HG03342 (cell line): ENCODE data around the gene YBX2.
A peak's percentile ranks its signal among the peaks of the same experiment; 100 is the strongest.
"Not testable (repeated sequence)": the region's sequence is repeated elsewhere in the genome, so short reads cannot be mapped to it uniquely, and the experiment has no call there.

ENCODE experiments used
- ATAC-seq: cut with Tn5 transposase; IDR thresholded peaks from one replicate; pipeline ENCODE4 v1.9.1; 2021; ENCODE audit warnings: mild to moderate bottlenecking, moderate library complexity; ENCODE audit not compliant: unreplicated experiment

The YBX2 gene

DNA sequence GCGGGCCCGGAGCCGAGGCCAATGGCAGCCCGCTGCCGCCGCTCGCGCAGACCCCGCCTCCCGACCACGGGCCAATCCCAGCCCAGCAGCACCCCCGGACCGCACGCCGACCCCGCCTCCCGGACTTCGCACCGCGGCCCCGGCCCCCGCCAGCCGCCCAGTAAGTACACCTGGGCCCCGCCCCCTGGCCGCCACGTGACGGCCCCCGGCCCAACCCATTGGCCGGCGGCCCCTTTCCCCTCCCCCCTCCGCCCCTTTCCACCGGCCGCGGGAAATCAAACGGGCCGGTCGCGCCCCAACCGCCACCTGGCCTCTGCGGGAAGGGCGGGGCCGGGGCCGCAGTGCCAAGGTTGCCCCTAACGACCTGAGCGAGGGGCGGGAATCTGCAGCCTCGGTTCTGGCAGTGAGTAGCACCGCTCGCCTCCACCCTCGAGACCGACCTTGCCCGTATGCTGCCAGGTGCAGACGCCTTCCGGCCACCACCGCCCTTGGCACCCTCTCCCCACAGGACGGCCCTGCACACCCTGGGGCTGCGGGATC, at the start of gene YBX2:
YBX2 (minus strand) TSS at position 26 of the 540 bp plus-strand sequence. CDS start 139 bp downstream, outside the sequence.
- no peak for ATAC-seq

DNA sequence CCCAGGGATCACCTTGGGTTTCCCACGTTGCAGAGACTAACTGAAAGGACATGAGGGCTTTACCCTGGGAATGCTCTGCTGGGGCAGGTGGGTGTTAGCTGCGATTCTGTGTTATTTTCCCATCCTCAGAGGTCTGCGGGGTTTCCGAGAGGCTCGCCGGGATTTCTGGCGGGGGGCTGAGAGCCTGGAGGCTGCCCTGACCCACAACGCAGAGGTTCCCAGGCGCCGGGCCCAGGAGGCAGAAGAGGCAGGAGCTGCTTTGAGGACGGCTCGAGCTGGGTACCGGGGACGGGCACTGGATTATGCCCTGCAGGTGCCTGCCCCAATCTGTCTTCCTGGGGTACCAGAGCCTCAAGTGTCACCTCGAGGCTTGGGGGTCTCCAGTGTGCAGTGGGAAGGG, 48.8 kb upstream of the YBX2 start:
- no peak for ATAC-seq

DNA sequence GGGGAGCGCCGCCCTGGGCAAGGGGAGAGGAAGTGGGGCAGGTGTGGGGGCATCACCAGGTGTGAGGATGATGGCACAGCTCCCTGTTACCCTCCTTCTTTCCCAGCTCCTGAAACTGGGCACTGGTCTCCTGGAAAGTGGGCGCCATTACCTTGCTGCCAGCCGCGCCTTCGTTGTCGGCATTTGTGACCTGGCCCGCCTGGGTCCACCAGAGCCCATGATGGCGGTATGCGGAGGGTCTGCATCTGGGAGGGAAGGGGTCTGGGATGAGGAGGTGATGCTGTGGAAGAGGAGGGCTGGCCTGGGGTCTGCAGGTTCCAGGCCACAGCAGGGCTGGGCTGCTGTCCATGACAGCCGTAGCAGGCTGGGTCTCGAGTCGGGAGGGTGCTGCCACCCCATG, 47.4 kb upstream of the YBX2 start:
- ATAC-seq, result no peak

DNA sequence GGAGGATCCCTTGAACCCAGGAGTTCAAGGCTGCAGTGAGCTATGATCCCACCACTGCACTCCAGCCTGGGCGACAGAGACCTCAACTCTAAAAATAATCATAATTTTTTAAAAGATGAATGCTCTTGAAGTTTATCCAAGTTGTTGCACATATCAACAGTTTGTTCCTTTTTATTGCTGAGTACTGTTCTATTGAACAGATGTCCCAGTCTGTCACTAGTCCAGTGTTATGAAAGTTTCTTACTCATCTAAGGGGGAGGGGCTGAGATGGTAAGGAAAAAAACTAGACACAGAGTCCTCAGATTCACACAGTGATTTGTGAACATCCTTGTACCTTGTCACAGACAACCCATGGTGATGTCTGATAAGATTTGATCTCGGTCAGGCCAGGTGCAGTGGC, 45.7 kb upstream of the YBX2 start:
- ATAC-seq, result no peak

DNA sequence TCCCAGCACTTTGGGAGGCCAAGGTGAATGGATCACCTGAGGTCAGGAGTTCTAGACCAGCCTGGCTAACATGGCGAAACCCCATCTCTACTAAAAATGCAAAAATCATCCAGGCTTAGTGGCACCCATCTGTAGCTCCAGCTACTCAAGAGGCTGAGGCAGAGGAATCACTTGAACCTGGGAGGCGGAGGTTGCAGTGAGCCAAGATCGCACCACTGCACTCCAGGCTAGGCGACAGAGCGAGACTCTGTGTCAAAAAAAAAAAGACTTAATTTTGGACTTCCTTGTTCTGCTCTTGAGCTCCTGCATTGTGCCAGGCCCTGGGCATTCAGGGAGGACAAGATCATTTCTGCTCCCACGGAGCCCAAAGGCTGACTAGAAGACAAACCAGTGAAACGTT, 43.2 kb upstream of the YBX2 start:
- ATAC-seq, result not testable (repeated sequence)

DNA sequence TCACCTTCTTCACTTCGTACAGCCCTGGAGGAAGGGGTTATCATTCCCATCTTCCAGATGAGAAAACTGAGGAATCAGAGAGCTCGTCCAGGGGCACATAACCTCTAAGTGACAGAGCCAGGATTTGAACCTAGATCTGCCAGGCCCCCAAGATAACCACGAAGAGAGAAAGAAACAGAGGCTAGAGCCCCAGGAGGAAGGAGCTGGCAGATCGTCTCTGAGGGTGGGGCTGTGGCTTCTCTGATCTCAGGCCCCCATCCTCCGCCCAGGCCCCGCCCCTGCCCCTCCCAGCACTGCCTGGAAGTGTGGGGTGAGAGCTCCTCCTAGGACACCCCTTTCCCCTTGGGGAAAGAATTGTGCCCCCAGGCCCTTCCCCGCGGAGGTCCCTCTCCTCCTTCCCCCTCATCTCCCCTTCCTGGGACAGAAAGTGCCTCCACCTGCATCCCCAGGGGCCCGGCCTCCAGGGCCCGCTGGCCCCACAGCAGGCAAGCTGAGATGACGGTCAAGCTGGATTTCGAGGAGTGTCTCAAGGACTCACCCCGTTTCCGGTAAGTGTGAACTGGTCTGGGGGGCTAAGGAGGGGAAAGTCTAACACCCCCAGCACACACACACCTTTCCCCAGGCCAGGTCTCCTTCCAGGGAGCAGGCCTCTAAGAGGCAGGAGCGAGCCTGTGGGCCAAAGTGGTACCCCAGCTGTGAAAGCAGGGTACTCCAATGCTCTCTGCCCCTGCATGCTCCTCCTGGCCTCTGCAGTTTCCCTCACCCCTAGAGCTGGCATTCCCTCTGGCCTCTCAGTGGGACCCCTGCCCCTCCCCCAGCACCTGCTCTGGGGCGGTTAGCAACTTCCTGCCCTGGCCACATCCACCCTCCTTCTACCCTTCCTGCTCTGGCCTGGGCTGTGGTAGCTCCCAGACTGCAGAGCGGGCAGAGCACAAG, 42.1 kb upstream of the YBX2 start, which contains the start of gene ACAP1:
ACAP1 (plus strand) TSS at position 290 of the 936 bp plus-strand sequence; CDS start at position 496, 206 bp downstream.
- ATAC-seq, result peak; percentile 60

DNA sequence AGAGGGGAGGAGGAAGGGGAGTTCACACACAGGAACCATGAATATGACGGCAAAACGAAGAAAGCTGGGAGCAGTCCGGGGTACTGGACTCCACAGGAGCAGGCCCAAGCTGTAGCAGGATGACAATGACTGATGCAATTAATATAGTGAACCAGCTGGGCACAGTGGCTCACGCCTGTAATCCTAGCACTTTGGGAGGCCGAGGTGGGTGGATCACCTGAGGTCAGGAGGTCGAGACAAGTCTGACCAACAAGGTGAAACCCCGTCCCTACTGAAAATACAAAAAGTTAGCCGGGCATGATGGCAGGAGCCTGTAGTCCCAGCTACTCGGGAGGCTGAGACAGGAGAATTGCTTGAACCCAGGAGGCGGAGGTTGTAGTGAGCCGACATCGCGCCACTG, 41.3 kb upstream of the YBX2 start:
- ATAC-seq, result not testable (repeated sequence)

DNA sequence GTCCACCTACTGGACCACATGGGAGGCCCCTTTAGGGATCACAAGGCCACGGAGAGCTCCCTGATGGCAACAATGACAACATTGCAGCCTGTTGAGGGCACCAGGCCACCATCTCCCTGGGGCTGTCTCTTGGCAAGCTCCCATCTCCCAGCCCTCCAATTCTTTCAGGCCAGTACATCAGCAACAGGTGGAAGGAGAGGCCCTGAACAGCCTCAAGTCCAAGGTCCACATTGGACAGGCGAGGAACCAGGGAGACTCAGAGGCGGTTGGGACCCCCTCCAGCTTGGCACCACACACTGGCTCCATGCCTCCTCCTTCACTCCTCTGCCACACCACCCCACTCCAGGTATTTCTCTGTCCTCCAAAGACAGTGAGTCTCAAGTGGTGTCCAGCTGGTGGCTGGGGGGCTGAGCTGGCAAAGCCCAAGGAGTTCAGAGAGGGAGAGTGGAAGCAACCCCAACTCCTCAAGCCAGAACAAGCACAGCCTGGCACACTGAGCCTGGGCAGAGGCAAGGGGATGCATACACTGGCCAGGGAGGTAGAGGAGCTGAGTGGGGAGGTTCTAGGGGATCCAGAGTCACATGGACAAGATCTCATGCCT, 40.6 kb upstream of the YBX2 start:
- ATAC-seq, result no peak

DNA sequence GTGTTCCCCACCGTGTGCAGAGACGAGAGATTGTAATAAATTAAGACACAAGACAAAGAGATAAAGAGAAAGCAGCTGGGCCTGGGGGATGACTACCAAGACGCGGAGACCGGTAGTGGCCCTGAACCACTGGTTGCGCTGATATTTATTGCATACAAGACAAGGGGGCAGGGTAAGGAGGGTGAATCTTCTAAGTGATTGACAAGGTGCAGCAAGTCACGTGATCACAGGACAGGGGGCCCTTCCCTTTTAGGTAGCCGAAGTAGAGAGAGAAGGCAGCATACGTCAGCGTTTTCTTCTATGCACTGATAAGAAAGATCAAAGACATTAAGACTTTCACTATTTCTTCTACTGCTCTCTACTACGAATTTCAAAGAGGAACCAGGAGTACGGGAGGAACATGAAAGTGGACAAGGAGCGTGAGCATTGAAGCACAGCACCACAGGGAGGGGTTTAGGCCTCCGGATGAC, 38.2 kb upstream of the YBX2 start:
- not testable (repeated sequence) for ATAC-seq

DNA sequence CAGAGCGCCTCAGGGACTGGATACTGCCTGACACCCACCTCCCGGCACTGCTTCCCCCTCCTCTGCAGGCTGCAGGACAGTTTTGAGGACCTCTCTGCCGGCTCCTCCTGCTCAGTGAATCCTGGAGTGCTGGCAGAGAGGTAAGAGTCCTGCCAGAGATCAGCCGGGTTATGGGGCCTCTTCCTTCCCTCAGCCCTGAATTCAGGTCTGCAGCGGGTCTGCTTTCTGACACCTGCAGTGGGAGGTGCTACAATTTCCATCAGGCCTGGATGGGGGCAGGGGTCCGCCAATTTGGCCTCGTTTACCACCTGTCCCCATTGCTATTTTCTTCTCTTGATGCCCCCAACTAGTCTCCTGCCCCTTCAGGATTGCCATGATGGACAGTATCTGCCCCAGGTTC, 37.7 kb upstream of the YBX2 start:
- ATAC-seq, result no peak

DNA sequence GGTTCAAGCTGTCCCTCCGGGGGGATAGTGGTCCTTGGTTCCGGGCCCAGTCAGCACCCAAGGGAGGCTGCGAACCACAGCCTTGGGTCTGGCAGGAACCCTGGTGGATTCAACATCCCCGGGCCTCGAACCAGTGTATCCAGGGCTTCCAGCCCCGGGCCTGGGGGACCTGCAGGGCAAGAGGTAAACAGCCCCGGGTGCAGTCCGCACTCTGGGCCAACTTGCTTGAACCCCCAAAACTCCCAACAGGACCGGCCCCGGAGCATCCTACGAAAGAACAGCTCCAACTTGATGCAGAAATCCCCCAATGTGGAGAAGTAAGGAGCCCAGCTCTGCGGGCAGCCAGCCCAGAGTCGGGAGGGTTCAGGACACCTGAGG, 36.2 kb upstream of the YBX2 start:
- ATAC-seq, result no peak

DNA sequence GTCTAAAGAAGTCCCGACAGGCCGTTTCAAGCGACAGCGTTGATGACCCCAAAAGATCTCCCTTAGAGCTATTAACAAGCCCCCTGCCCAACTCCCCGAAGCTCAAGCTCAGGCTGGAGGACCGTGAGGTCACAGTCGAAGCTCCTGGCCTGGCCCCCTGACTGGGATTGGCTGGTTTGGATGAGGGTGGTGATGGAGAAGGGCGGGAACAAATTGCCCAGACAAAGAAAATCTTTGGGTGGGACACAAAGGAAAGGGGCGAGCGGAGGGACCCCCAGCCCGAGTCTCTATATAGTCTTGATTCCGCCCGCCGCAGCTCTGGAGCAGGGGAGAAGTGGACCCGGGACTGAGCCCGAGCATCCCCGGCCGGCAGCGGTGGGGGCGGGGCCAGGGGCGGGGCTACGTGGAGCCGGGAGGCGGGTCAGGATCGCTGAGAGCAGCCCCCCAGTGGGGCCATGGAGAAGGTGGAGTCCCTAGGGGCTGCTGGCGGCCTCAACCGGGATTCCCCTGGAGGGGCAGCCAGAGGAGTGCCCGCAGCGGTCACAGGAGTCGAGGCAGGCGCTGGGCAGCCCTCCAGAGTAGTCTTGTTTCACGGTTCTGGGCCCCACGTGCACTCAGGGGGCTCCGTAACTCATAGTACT, 35.7 kb upstream of the YBX2 start:
- ATAC-seq, result peak; percentile 37

DNA sequence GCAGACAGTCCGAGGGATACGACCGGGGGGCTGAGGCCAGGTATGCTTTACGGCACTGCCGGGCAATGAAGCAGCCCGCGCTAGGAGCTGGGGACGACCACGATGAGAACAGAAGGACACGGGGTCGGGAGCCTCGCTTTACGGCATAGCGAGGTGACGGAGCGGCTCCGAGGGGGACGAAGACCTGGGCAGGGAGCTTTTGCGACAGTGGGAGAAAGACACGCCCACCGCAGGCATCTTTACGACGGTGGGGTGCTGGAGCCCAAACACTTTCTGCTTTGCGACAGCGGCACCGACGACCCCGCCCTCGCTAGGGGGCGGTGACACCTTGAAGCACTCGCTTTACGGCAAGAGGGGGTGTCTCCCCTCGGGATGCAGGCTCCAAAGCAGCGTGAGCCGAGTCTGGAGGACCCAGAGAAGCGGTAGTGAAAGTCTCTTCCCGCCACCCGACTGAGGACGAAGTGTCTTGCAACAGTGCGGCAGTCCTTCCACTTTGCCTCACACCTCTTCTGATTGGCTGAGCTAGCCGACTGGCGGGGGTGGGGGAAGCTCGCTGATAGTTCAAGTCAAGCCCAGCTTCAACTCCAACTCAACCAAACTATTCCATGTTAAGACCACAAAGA, 35.0 kb upstream of the YBX2 start:
- peak; percentile 57 for ATAC-seq

DNA sequence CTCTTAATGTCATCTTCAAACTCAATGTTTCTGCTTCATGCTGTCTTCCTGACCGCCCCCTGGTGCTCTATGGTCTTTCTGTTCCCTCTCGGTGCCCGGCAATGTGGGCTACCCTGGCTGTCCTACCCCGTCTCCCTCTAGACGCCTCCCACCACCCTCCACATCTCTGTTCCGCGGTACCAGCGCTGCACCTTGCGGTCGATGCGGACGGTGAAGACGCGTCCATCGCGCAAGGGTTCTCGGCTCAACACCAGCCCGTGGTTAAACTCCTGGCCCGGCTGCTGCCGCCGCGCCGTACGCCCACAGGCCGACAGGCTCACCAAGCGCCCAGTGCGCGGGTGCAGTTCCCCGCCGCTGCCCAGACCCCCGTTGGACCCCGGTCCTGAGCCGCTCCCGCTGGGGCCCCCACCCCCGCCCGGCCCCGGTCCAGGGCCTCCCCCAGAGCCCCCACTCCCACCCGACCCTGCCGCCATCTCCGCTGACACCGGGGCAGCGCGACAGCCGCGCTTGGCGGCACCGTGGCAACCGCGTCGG, 34.5 kb upstream of the YBX2 start, which contains the start of gene NEURL4:
NEURL4 (minus strand) TSS at position 496 of the 534 bp plus-strand sequence; CDS start at position 473, 23 bp downstream.
- peak; percentile 7 for ATAC-seq

DNA sequence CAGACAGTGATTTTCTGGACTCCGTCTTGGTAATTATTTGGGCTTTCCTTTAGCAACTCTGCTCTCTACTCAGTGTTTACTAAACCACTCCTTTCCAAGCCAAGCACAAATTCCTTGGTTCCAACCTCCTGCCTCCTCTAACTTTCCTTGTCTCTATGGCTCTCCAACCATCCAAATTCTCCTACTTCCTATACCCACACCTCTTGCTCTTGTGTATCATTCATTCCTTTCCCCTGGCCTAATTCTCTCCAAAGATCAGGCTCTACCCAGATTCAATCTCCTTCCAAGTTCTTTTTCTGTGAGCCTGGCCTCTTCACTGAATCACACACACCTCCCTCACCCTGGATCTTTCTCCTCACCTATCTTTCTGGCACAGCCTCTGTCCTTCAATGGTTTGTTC, 33.6 kb upstream of the YBX2 start:
- no peak for ATAC-seq

DNA sequence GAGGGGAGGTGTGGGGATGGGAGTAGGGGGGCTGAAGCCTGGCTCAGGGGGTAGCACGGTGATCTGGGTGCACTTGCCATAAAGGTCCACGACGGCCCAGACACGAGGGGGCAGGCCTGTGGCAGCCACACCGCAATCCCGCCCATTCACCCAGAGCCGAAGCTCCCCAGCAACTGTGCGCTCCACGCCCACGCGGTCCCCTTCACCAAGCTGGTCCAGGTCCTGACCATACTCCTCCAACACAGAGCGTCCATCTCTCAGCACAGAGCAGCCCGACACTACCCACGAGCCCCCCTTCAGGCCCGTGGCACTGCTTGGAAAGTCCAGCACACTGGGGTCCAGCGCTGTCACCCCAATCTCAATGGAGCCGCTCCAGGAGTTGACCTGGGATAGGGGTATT, 33.1 kb upstream of the YBX2 start:
- no peak for ATAC-seq

DNA sequence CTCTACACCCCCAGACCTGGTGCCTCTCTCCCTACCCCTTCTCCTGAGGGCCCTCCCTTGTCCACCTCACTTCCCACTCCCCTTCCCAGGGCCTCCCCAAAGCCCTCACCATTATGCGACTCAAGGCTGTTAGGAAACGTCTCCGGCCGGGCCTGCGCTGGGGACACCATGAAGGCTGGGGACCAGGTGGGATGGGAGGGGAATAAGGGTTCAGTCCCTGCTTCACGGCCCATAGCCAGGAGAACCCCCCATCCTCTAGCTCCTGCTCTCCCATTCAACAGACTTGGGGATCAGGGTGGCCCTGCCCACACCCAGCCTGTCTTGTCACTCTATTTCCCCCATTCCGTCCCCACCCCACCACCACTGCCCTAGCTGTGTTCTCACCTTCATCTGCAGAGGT, 32.6 kb upstream of the YBX2 start:
- ATAC-seq, result no peak

DNA sequence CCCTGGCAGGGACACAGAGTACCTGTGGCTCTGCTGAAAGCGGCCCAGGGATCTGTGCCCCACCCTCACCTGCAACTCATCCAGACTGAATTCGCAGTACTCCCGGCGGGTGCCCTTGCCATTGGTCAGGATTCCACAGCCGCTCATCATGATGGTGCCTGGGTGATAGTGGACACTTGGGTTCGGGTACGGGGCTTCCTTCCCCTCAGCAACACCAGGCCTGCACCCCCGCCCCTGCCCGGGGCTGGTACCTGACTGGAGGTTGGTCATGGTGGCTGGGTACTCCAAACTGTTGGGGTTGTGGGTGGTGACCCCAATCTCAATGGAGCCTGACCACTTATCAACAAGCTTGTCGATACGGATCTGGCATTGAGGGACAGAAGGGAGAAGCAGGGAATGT, 31.7 kb upstream of the YBX2 start:
- ATAC-seq, result no peak

DNA sequence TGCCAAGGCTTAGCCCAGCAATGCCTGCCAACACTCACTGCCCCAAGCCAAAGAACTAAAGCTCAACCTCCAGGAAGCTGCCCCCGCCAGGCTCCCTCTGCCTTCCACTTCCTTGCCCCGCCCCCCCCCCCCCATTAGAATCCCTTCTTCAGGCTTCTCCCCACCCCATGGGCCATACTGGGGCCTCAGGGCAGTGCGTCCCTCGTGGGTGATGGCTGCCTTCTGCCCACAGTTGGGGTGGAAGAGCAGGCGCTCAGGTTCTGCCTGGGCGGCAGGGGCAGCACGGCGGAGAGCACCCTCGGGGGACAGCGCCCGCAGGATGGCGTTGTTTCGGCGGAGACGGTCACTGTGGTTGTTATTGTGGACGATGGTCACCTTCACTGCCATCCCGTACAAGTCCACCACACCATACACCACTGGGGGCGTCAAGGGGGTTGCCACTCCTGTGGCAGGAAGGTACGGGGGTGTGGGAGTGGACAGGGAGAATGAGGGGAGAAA, 30.6 kb upstream of the YBX2 start:
- ATAC-seq, result no peak

DNA sequence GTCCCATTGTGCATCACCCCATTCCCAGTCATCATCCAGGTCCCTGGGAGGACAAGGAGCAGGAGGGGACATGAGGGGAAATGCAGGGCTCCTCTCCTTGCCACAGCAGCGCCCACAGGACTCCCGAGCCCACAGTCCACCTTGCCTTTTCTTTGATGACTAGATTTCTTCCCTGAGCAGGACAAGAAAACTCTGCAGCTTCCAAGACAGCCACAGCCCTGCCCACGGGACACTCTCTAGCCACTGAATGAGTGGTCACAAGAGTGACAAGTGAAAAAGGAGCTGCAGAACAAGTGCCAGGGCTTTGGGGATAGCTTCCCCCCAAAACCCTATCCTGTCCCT, 30.0 kb upstream of the YBX2 start:
- ATAC-seq, result no peak
